Activated CD4-positive, alpha-beta T cell treated with anti-CD3 and anti-CD28 coated beads for 1 hour (primary cell): ENCODE data around the gene NFIX.

Experiments
- DNase-seq: peaks from one replicate; pipeline ENCODE4 v3.0.0-alpha.2; 2020

NFIX gene

GRCh38 chr19:13115936-13116281 lies 120.6 kb downstream of the NFIX start:
- no peak for DNase-seq

- peak; percentile 81 for DNase-seq
Measured at GRCh38 chr19:13116282-13117175, 121.3 kb downstream of the NFIX start, which contains the start of gene TRMT1. Gene TRMT1 (minus strand): TSS chr19:13116740. CDS start chr19:13116399, 341 bp downstream.

GRCh38 chr19:13117176-13117771 lies 122.0 kb downstream of the NFIX start:
- DNase-seq, result no peak

GRCh38 chr19:13117772-13118423 lies 122.6 kb downstream of the NFIX start, which contains the start of gene NACC1:
Gene NACC1 (plus strand): TSS chr19:13118264. CDS start chr19:13135208, 16,944 bp downstream.
- DNase-seq, result peak; percentile 83

- no peak for DNase-seq
Measured at GRCh38 chr19:13118424-13119193, 123.3 kb downstream of the NFIX start.

GRCh38 chr19:13119627-13120026 lies 124.4 kb downstream of the NFIX start:
- no peak for DNase-seq

- DNase-seq, result no peak
Measured at GRCh38 chr19:13120031-13120430, 124.8 kb downstream of the NFIX start.

GRCh38 chr19:13120817-13121216 lies 125.5 kb downstream of the NFIX start:
- no peak for DNase-seq

- no peak for DNase-seq
Measured at GRCh38 chr19:13121551-13122274, 126.4 kb downstream of the NFIX start.

- no peak for DNase-seq
Measured at GRCh38 chr19:13122275-13122878, 127.1 kb downstream of the NFIX start.

- no peak for DNase-seq
Measured at GRCh38 chr19:13122980-13123957, 128.0 kb downstream of the NFIX start.

- no peak for DNase-seq
Measured at GRCh38 chr19:13127051-13127450, 131.8 kb downstream of the NFIX start.

GRCh38 chr19:13127811-13128575 lies 132.7 kb downstream of the NFIX start:
- DNase-seq, result no peak

- no peak for DNase-seq
Measured at GRCh38 chr19:13128583-13128982, 133.3 kb downstream of the NFIX start.

GRCh38 chr19:13129384-13129783 lies 134.1 kb downstream of the NFIX start:
- no peak for DNase-seq

- DNase-seq, result no peak
Measured at GRCh38 chr19:13130886-13131490, 135.7 kb downstream of the NFIX start.

GRCh38 chr19:13132471-13133180 lies 137.4 kb downstream of the NFIX start:
- DNase-seq, result no peak

GRCh38 chr19:13133241-13133870 lies 138.1 kb downstream of the NFIX start:
- no peak for DNase-seq
